SK-MEL-5 (cell line): ENCODE results near the gene SNPH. TPM values are rescaled to one million over a fixed set of nuclear protein-coding genes. Genes with fewer than 3 reads are reported as not detected.
A peak's percentile ranks its signal among the peaks of the same experiment; 100 is the strongest.
"Not testable (repeated sequence)": the region's sequence is repeated elsewhere in the genome, so short reads cannot be mapped to it uniquely, and the experiment has no call there.

Experiments used
- DNase-seq: peaks from one replicate; pipeline ENCODE4 v3.0.0-alpha.2; 2016; ENCODE audit warnings: low read depth, low spot score
- in situ Hi-C: cut with HindIII; loops from 2 replicates; pipeline ENCODE4 v1.10.0; 2016; ENCODE audit warnings: low sequenced_read_pairs, high pct_unique_total_duplicates, low pct_unique_long_range_greater_than_20kb
- polyA plus RNA-seq, 2 experiments: library from polyadenylated mRNA; depleted of rRNA; stranded (reverse); fragments of >200 nt; gene quantifications; 2 replicates each; pipeline ENCODE4 v1.2.3, GENCODE V29; 2015
- total RNA-seq: library from RNA; depleted of rRNA; stranded (reverse); fragments of >200 nt; shearing (Covaris generic); gene quantifications from 2 replicates; pipeline ENCODE4 v1.2.3, GENCODE V29; 2014; rRNA removed

Gene SNPH, protein sequence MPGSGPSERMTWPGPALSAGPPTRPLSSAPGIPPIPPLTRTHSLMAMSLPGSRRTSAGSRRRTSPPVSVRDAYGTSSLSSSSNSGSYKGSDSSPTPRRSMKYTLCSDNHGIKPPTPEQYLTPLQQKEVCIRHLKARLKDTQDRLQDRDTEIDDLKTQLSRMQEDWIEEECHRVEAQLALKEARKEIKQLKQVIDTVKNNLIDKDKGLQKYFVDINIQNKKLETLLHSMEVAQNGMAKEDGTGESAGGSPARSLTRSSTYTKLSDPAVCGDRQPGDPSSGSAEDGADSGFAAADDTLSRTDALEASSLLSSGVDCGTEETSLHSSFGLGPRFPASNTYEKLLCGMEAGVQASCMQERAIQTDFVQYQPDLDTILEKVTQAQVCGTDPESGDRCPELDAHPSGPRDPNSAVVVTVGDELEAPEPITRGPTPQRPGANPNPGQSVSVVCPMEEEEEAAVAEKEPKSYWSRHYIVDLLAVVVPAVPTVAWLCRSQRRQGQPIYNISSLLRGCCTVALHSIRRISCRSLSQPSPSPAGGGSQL
- total RNA-seq, result 9.4 and 10.7 TPM in 2 replicates
- 13.2 and 15.7 TPM in 2 replicates for polyA plus RNA-seq (2015; cell fraction: cytosol; rRNA removed)
- 12.8 and 17.3 TPM in 2 replicates for polyA plus RNA-seq (2015; cell fraction: nucleus; rRNA removed)

DNA sequence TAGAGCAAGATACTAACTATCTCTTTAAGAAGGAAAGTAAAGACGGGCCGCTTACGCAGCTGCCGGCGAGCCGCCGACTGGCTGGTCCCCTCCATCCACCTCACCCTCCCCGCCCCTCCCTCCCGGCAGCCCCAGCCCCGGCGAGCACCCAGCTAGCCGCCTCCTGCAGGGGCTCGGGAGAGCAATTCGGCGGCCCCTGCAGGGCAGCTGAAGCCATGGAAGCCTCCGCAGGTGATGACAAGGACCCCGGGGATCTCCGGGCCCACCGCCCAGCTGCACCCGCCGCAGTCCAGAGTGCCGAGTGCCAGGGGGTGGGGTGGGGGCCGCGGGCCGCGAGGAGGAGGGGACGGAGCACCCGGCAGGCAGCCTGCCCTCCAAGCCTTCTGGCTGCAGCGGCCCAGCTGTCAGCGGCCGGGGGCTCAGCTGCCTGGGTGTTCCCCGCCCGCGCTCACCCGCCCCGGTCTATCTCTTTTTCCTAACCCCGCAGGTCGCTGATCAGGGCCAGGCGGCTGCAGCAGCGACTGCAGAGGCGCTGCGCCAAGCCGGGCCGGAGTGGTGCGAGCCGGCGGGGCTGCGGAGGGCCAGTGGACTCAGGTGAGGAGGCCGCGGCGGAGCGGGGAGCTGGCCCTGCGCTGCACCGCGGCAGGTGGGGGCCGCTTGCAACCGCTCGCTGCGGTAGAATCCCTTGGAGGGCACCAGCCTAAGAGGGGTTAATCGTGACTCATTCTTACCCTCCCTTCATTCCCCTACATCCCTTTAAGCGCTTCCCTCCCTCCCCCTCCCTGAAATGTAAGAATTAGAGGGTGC lies at the start of gene SNPH:
Gene SNPH (plus strand): TSS at position 128 of the 807 bp plus-strand sequence. CDS start 29,946 bp downstream, outside the sequence.
- in situ Hi-C loops, result no loop called here
- peak; percentile 80 for DNase-seq

DNA sequence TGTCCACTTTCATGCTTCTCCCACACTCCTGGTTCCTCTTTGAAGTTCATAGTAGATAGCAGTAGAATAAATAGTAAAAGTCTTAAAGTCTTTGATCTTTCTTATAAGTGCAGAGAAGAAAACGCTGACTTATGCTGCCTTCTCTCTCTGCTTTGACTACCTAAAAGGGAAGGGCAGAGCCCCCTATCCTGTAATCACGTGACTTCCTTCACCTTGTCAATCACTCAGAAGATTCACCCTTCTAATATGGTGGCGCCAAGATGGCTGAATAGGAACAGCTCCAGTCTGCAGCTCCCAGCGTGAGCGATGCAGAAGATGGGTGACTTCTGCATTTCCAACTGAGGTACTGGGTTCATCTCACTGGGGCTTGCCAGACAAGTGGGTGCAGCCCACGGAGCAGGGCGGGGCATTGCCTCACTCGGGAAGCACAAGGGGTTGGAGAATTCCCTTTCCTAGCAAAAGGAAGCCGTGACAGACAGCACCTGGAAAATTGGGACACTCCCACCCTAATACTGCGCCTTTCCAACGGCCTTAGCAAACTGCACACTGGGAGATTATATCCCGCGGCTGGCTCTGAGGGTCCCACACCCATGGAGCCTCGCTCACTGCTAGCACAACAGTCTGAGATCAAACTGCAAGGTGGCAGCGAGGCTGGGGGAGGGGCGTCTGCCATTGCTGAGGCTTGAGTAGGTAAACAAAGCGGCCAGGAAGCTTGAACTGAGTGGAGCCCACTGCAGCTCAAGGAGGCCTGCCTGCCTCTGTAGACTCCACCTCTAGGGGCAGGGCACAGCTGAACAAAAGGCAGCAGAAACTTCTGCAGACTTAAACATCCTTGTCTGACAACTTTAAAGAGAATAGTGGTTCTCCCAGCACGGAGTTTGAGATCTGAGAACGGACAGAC lies 49.3 kb upstream of the SNPH start:
- in situ Hi-C loops, DNase-seq: not testable (repeated sequence)

DNA sequence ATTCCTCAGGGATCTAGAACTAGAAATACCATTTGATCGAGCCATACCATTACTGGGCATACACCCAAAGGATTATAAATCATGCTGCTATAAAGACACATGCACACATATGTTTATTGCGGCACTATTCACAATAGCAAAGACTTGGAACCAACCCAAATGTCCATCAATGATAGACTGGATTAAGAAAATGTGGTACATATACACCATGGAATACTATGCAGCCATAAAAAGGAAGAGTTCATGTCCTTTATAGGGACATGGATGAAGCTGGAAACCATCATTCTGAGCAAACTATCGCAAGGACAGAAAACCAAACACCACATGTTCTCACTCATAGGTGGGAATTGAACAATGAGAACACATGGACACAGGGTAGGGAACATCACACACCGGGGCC lies 43.3 kb upstream of the SNPH start:
- in situ Hi-C loops, DNase-seq: not testable (repeated sequence)

DNA sequence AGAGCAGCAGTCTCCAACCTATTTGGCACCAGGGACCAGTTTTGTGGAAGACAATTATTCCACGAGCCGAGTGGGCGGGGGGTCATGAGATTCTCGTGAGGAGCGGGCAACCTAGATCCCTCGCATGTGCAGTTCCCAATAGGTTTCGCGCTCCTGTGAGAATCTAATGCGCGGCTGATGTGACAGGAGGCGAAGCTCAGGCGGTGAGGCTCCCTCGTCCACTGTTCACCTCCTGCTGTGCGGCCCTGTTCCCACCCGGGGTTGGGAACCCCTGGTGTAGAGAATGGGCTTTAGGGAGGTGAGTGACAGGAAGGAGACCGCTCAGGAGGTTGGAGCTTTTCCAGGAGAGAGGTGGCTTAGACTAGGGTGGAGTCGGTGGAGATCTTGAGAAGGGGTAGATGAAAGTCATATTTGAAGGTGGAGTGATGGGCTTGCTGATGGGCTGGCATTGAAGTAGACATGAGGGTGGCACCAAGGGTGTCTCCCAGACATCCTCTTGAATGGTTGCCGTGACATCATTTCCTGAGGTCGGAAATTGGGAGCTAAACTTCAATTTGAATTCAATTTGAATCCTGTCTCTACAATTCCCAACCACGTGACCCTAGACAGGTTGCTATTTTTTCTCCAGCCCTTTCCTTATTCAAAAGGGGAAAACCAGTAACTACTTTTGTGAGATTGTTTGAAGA lies 41.7 kb upstream of the SNPH start:
- in situ Hi-C loops, result no loop called here
- no peak for DNase-seq

DNA sequence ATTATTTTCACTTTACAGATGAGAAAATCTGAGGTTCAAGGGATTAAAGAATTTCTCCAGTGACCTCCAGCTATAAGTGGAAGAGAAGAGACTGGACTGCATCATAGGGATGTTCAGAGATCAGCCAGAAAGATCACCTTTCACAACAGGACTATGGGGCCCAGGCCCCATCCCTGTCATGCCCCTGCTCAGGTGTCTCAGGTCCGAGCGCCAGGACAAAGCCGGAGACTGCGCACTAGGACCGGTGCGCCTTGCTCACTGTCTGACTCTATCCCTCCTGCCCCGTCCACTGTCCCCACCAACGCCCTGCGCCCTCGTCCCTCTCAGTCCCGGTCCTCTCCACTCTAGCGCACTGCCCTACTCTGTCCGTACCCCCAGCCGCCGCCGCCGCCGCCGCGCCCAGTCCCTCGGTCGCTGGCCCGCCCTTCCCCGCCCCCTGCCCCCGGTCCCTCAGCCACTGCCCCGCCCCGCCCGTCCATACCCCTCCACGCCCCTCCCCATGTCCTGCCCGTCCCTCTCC lies 40.8 kb upstream of the SNPH start:
- in situ Hi-C loops, result no loop called here
- DNase-seq, result no peak

DNA sequence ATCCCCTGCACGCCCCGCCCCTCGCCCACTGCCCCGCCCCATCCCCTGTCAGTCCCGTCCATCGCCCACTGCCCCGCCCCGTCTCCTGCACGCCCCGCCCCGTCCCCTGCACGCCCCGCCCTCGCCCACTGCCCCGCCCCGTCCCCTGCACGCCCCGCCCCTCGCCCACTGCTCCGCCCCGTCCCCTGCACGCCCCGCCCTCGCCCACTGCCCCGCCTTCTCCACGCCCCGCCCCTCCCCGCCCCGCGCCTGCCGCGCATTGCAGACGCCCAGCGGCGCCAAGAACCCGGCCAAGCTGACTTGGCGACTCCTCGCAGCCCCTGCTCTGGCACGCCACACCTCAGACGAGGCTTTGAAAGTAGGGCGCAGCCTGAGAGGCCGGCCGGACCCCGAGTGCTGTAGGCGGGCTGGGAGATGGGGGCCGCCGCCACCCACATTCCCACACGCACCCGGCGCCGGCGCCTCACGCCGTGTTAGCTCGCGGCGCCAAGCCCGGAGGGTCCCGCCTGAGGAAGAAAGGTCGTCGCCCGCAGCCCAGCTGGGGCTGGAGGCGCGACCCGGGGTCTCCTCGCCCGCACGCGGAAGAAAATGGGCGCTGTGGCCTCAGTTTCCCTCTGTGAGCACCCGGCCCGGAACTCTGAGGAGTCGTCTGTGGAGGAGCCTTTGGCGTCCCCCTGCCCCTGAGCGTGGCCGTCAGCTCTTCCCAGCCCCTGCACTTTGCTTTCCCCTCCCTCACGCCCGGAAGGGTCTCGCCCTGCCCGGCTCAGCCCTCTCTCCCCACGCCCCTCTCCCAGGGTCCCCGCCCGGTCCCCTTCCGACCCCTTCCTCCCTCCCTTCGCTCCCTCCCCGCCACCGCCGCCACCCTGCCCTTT lies 40.1 kb upstream of the SNPH start, which contains the start of gene RAD21L1:
Gene RAD21L1 (plus strand): TSS at position 262 of the 872 bp plus-strand sequence. CDS start 2,410 bp downstream, outside the sequence.
- in situ Hi-C loops, result no loop called here
- peak; percentile 85 for DNase-seq

DNA sequence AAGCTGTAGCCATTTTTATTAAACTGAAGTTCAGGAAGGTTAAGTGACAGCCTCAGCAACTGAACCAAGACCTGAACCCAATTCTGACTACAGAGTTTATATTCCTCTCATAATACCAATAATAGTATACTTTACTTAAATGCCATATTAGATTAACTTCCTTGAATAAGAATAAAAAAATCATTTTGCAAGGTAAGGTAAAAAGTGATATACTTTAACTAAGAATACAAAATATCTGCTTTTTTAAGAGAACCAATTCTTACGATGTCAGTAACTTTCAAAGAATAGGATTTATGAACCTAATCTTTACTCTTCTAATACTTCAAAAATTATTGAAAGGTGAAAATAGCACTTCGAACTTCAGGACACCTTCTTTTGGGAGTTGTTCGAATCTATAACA lies 36.6 kb upstream of the SNPH start:
- in situ Hi-C loops, result no loop called here
- no peak for DNase-seq

DNA sequence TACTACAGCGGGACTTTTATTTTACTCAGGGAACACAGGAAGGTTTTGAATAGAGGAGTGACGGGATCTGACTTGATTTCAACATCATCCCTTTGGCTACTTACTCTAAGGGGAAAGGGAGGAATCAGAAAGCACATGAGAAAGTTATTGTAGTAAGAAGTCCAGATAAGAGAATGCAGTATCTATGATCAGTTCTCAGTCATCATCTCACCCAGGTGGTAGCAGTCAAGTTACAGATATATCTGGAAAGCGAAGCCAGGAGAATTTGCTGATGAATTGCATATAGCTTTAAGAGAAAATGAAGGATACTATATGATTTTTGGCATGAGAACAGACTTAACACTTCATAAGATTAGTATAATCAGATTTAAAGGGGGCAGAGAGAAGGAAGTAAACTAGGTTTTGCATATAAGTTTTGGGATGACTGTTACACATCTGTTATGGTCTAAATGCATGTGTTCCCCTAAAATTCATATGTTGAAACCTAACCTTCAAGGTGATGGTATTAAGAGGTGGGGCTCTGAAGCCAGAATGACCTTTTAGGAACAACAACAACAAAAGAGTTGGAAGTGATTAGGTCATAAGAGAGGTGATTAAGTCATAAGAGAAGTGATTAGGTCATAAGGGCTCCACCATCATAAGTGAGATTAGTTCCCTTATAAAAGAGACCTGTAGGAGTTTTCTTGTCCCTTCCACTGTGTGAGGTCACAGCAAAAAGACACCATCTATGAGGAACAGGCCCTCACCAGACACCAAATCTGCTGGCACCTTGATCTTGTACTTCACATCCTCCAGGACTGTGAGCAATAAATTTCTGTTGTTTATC lies 33.6 kb upstream of the SNPH start:
- DNase-seq, result no peak
- in situ Hi-C loops, result no loop called here

DNA sequence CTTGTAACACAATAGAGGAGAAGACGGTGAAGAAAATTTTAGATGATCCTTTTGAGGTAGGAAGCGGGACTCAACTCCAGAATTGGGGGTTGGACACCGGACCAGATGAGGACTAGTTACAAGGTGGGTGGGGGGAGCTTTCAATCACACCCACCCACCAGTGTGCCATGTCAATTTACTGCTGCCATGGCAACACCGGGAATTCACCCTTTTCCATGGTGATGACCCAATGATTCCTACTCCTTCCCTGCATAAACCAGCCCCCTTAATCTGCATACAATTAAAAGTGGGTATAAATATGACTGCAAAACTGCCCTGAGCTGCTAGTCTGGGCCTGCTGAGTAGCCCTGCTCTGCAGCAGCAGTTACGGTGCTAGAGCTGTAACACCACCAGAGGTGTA lies 25.5 kb upstream of the SNPH start:
- in situ Hi-C loops, result no loop called here

DNA sequence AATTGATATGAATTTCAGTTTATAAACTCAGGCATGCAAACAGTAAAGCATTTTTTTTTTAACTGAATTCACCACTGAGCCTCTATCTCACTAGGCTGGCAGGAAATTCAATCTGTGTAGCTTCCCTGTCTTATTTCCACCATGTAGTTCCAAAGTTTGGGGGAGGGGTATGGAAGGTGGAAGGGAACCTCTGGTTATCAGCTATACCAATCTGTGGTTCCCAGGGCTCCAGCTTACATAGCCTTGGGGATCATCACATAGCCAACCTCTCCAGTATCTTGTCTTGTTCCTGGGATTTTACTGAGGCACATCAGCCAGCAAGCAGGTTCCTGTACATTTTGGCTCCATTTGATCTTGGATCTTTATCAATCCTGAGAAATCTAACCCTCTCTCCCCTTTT lies 24.6 kb upstream of the SNPH start:
- in situ Hi-C loops, result no loop called here
- DNase-seq, result no peak

More for the DNA sequence above, 25.5 kb upstream of the SNPH start:
- no peak for DNase-seq

DNA sequence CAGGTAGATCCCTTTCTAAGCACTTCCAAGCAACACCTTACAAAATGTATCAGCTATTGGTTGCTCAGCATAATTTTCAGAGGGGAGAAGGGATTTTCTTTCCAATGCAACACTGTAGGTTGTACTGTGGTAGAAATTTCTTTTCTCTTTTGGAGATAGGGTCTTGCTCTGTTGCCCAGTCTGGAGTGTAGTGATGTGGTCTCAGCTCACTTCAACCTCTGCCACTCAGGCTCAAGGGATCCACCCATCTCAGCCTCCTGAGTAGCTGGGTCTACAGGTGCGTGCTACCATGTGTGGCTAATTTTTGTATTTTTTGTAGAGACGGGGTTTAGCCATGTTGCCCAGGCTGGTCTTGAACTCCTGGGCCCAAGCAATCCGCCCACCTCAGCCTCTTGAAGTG lies 24.0 kb upstream of the SNPH start:
- no peak for DNase-seq
- in situ Hi-C loops, result no loop called here

DNA sequence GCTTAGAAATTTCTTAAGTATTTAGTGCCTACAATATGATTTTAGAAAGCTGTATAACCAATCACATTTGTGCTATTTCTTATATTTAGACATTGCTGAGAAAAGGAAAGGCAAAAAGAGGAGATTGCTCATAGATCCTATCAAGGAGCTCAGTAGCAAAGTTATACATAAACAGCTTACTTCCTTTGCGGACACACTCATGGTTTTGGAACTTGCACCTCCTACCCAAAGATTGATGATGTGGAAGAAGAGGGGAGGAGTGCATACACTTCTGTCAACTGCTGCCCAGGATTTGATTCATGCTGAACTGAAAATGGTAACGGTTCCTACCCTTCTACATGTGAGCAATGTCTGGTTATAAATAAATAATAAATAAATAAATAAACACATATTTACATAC lies 23.6 kb upstream of the SNPH start:
- no peak for DNase-seq
- in situ Hi-C loops, result no loop called here

DNA sequence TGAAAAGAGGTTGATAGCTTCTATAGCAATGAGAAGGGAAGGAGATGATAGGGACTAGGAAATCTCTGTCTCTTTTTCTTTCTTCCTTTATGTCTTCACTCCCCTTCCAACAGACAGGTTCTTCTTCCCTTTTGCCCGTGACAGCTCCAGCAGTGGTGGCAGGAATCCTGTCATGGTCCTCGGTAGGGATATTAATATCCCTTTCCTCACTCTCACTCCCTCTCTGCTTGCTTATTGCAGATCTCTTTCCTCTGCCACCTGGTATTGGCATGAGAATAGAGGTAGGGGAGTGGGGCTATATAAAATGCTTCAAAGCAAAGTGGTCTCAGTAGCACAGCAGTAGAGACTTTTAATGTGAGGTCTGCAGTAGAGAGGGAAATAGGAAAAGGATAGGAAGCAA lies 20.5 kb upstream of the SNPH start:
- in situ Hi-C loops, result no loop called here
- no peak for DNase-seq

DNA sequence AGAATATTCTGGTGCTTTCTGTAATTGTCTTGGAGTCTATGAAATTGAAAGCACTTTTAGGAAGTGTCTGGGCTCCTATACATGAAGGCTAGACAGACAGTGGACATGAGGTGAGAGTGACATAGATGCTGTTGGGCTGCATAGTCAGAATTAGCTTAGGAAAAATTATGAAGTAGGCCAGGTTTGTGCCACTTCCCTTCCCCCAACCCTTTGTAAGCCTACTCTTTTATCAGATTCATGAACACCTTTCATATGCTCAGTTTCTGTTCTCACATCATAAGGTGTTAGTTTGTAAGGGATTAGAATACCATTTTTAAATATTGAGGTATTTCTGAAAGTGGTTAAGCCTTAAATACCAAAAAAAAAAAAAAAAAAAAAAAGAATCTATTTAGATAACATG lies 18.4 kb upstream of the SNPH start:
- in situ Hi-C loops, result no loop called here
- DNase-seq, result no peak

DNA sequence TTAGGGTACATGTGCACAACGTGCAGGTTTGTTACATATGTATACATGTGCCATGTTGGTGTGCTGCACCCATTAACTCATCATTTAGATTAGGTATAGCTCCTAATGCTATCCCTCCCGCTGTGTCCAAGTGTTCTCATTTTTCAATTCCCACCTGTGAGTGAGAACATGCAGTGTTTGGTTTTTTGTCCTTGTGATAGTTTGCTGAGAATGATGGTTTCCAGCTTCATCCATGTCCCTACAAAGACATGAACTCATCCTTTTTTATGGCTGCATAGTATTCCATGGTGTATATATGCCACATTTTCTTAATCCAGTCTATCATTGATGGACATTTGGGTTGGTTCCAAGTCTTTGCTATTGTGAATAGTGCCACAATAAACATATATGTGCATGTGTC lies 15.8 kb upstream of the SNPH start:
- DNase-seq, in situ Hi-C loops: not testable (repeated sequence)
